Measurements from ENCODE around the gene TEX13D. TPM values are rescaled to one million over a fixed set of nuclear protein-coding genes. Genes with fewer than 3 reads are reported as not detected.

TEX13D gene
- total and polyA plus RNA-seq, 2 donors (not counting 3 experiments of a cell fraction or from before 2014, with no cell fraction given) = not detected

GRCh38 chrX:124328765-124329164, 3.7 kb upstream of the TEX13D start:
- FAIRE-seq (no peak), DNase-seq (ENCODE audit: low read depth, low spot score) (no peak)
- no peaks in the 10 kb centered on the region for H4K20me1 ChIP-seq (replicated peaks; ENCODE audit: control insufficient read depth, extremely low read depth, insufficient read depth, low read length)
- no peak overlapping the region for H2AFZ ChIP-seq (ENCODE audit: low read depth, low read length)
- CTCF ChIA-PET = no interaction called here
- no peak overlapping the region for H3K4me3 ChIP-seq (replicated peaks in 1 of 3; ENCODE audit: insufficient read depth in 1 of 3, low read depth in 1 of 3, low read length in 3 of 3)
- POLR2A ChIA-PET = no interaction called here
- H3K9me1 ChIP-seq (replicated peaks; ENCODE audit: control insufficient read depth, extremely low read depth, insufficient read depth, low read length) = no peaks in the 10 kb centered on the region
- no peaks in the 10 kb centered on the region for H3K27me3 ChIP-seq (ENCODE audit: control insufficient read depth in 2 of 2, insufficient read depth in 2 of 2, low read length in 2 of 2)
- no peak overlapping the region for H3K4me2 ChIP-seq (ENCODE audit: insufficient read depth, low read length)
- TF ChIP-seq FOS (IDR thresholded peaks at IDR 0.05; ENCODE audit: borderline replicate concordance, insufficient read depth, low read length) (no peak), POLR2AphosphoS5 (IDR thresholded peaks at IDR 0.05; ENCODE audit: insufficient read depth, low read depth, low read length) (no peak), MYC (IDR thresholded peaks at IDR 0.05; ENCODE audit: low read depth, low read length) (no peak), JUN (IDR thresholded peaks at IDR 0.05; ENCODE audit: borderline replicate concordance, insufficient read depth, insufficient read length, low read depth) (no peak), GATA2 (IDR thresholded peaks at IDR 0.05; ENCODE audit: insufficient read depth, insufficient read length, low read depth, low read length) (no peak), EZH2 (IDR thresholded peaks at IDR 0.05; ENCODE audit: borderline replicate concordance, low read depth, low read length, severe bottlenecking) (no peak), CTCF (IDR thresholded peaks at IDR 0.05; ENCODE audit: extremely low read depth in 1 of 2, insufficient read depth in 1 of 2, low read depth in 1 of 2, low read length in 2 of 2) (no peak), POLR2A (IDR thresholded peaks at IDR 0.05; ENCODE audit: low read depth, low read length) (no peak), MAX (IDR thresholded peaks at IDR 0.05; ENCODE audit: insufficient read depth, insufficient read length) (no peak)
- intact Hi-C loops (cut with micrococcal nuclease) (no loop called here), dilution Hi-C loops (cut with MboI; ENCODE audit: extremely low pct_ligation_motif_present, low sequenced_read_pairs) (no loop called here)
- no peaks in the 10 kb centered on the region for H3K9me3 ChIP-seq (replicated peaks; ENCODE audit: control insufficient read depth, insufficient read depth, low read length)
- no peak overlapping the region for H3K9ac ChIP-seq (replicated peaks; ENCODE audit: extremely low read depth, insufficient read depth, low read length)
- H3K27ac ChIP-seq (ENCODE audit: insufficient read depth, low read depth, low read length) = no peak overlapping the region
- no TSS peak for BruUV-seq (replicated peaks)
- no peaks in the 10 kb centered on the region for H3K36me3 ChIP-seq (ENCODE audit: control insufficient read depth in 2 of 2, extremely low read depth in 1 of 2, insufficient read depth in 2 of 2, low read length in 2 of 2)
- H3K4me1 ChIP-seq (ENCODE audit: control insufficient read depth, extremely low read depth, insufficient read depth, low read length) = no peaks in the 10 kb centered on the region
- no peaks in the 10 kb centered on the region for H3K79me2 ChIP-seq (ENCODE audit: control insufficient read depth, insufficient read depth, low read length)
